ENCODE data around the gene GALNS.

GRCh38 chr16:88798073-88798472 lies 58.7 kb downstream of the GALNS start:
- no peak for TF ChIP-seq POLR2A (IDR thresholded peaks at IDR 0.05)
- TF ChIP-seq CTCF (IDR thresholded peaks at IDR 0.05), result no peak
